Measurements from ENCODE around the gene ITPA. TPM values are rescaled to one million over a fixed set of nuclear protein-coding genes. Genes with fewer than 3 reads are reported as not detected.

Gene ITPA
- total RNA-seq, 1 donor from 2014 or later, result 40.9 TPM

GRCh38 chr20:3270051-3270450 is 60.8 kb downstream of the ITPA start:
- H3K9me3 ChIP-seq, result no peaks in the 10 kb centered on the region
- peaks cover 83% of the 10 kb centered on the region for H3K36me3 ChIP-seq
- H3K4me1 ChIP-seq, result no peaks in the 10 kb centered on the region
- intact Hi-C loops (cut with DNase I), result no loop called here
- DNase-seq (no peak), ATAC-seq (no peak)
- H3K27ac ChIP-seq, result no peak overlapping the region
- no peak overlapping the region for H3K4me3 ChIP-seq
- H3K27me3 ChIP-seq (ENCODE audit: low read depth), result no peaks in the 10 kb centered on the region
- TF ChIP-seq CTCF (IDR thresholded peaks at IDR 0.05), result no peak

GRCh38 chr20:3273371-3273770 is 64.1 kb downstream of the ITPA start:
- Histone ChIP-seq H3K4me1 (no peaks in the 10 kb centered on the region), H3K36me3 (peaks cover 87% of the 10 kb centered on the region), H3K27ac (no peak overlapping the region), H3K27me3 (ENCODE audit: low read depth) (no peaks in the 10 kb centered on the region), H3K4me3 (no peak overlapping the region), H3K9me3 (no peaks in the 10 kb centered on the region)
- ATAC-seq (no peak), DNase-seq (no peak)
- no peak for TF ChIP-seq CTCF (IDR thresholded peaks at IDR 0.05)
- intact Hi-C loops (cut with DNase I), result no loop called here

Other genes with a start within 250 kb of the ITPA start
- gene GNRH2, start 165.9 kb upstream of the ITPA start, total RNA-seq, result not detected
- gene MRPS26, start 163.4 kb upstream of the ITPA start, total RNA-seq, result 31.0 TPM
- not detected for gene OXT, start 137.9 kb upstream of the ITPA start, total RNA-seq
- not detected for gene AVP, start 124.8 kb upstream of the ITPA start, total RNA-seq
- gene FASTKD5, start 49.6 kb upstream of the ITPA start, total RNA-seq, result 16.4 TPM
- gene UBOX5, start 49.6 kb upstream of the ITPA start, total RNA-seq, result 5.8 TPM
- gene LZTS3, start 35.9 kb upstream of the ITPA start, total RNA-seq, result 18.5 TPM
- 89.8 TPM for gene DDRGK1, start 4.8 kb upstream of the ITPA start, total RNA-seq
- gene SLC4A11, start 29.7 kb downstream of the ITPA start, total RNA-seq, result 5.0 TPM
- 24.0 TPM for gene DNAAF9, start 198.2 kb downstream of the ITPA start, total RNA-seq